ENCODE results near the gene TASOR2.
A peak's percentile ranks its signal among the peaks of the same experiment; 100 is the strongest.

Gene TASOR2

DNA sequence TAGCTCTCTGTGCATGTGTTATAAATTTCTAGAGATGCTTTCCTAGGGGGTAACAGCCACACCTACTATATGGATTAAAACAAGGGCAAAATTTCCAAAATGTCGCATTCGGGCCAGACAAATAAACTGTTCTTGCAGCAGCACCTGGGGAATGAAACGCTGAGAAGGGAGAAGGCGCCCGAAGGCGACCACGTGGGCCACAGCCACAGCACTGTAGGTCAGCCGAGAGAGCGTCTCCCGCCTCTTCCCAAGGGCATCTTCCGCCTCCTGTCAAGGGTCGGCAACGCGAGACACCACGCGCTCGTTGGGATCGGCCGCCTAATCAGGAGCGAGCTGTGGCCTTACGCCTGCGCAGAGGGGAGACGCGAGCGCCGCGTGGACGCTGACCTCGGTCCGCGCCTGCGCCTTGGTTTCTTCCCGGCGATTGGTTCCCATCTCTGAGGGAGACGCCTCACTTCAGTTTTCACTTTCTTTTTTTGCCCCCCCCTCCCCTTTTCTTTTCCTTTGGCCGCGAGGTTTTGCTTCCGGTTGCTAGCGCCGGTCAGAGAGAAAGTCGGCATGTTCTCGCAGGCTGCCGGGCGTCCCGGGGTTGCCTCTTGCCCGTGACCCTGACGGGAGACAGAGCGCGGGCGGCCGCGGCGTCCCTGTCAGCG is at the start of gene TASOR2:
Gene TASOR2, plus strand, starts transcription at position 521 of the 653 bp plus-strand sequence. CDS start 35,805 bp downstream, outside the sequence.
- DNase-seq, result peak; percentile 98

DNA sequence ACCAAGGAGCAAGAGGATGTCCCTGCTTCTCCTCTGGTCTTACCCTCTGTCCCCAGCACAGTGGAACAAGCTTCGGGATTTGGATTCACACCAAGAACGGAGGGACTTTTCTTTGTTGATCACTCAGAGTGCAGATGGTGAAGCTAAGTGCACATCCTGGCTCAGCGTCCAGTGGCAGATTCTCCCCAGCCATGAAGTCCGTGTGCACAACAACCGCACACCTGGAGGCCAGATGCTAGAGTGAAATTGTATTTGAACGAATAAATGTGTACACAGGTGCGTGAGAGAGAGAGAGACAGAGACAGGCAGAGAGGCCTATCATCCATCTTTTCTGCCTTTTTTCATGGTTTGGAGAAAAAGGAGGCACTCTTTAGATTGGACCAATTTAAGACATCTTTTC is 49.7 kb upstream of the TASOR2 start:
- DNase-seq, result no peak

DNA sequence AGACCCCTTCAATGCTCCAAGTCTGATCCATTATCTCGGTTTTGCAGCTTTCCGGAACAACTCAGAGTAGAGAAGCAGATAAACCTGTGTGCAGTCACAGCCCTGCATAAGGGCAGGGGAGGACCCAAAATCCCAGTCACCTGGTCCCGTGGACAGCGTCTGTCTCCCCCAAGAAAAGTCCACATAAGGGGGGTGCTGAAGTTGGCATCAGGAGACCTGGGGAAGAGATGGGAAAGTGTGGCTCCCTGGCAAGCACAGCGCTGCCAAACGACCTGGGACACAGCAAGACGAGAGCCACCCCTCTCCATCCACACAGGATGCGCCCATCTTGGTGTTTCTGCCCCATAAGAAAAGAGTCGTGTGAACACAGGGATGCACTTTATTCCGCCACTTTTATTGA is 46.1 kb upstream of the TASOR2 start:
- DNase-seq, result no peak

- DNase-seq, result no peak
Measured at GRCh38 chr10:5639066-5639465, 45.6 kb upstream of the TASOR2 start.

DNA sequence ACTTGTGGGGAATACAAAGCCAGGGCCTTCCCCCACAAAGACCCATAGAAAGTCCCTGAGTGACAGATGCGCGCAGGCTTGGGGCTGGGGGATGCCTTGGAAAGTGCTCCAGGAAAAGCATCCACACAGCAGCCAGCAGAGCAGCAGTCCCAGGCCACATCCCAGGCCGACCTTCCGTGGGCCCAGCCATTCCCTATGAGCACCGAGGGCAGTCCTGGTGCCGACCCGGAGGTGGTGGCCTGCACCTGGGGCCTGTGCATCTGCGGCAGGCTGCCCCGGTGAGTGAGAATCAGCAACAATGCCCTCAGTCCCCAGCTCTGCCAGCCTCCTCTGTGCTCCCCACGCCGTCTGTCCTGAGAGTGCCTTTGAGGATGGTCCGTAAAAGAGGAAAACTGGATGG is 44.6 kb upstream of the TASOR2 start:
- no peak for DNase-seq

DNA sequence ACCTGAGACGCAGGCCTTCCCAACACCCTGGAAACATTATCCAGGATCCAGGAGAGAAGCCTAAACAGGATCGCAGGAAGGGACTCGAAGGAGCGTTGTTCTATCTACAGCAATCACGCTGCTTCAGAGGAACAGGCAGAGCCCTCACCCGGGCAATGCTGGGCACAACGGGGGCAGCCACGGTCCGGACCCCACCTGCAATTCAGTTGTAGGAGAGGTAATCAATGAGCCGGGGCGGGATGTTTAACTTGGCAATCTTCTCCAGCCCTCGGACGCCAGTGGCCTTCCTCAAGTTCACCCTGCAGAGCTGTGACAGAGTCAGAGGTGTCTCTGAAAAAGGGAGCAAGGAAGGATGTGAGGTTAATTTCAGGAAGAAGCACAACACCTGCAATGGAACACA is 44.1 kb upstream of the TASOR2 start:
- DNase-seq, result no peak

DNA sequence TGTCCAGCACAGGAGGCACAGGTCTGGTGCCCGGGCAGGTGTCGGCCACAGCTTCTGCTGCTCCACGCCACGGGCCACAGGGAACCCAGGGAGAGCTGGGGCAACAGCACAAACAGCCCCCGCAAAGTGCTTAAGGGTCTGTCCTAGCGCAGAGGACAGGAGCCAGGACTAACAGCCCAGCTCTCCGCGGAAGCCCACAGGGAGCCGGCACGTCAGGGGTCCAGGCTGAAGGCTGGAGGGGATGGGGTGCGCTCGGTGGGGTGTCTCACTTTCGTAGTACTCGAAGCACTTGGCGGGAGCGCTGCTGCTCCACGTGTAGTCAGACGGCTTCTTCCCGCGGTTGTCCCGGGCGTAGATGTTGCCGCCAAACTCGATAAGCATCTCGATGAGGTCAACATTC is 43.1 kb upstream of the TASOR2 start:
- DNase-seq, result no peak

GRCh38 chr10:5643346-5644067 is 41.1 kb upstream of the TASOR2 start:
- DNase-seq, result no peak

DNA sequence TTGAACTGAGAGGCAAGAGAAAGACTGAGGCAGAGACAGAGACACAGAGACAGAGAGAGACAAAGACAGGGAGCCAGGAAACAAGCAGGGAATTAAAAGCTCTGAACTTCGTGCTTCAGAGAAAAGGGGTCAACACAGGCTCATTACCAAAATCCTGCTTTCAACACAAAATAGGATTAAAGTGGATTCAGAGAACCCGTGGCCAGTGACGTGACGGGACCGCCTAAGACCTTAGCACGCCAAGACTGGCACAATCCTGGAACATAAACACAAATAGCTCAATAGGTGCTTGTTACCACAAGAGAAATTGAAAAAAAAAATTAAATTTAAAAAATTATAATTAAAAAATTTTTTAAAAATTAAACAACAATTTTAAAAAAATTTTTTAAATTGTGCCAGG is 39.7 kb upstream of the TASOR2 start:
- DNase-seq, result no peak

DNA sequence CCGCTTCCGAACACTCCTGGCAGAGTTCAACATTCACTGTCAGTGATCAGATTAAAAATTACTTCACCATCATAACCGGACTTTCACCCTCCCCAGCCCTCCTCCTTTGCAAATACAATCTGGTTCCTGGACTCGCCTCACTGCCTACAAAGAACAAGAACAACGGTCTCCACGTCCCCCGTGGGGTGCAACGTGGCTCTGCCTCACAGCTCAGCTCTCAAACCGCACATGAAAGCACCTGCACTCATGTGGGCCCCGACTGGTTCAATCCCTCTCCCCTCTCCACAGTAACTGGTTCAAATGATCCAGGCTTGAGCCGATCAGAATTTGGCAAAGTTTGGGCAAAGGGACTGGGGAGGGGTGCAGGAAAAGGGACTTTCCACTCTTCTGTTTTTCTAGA is 39.3 kb upstream of the TASOR2 start:
- DNase-seq, result no peak

- DNase-seq, result no peak
Measured at GRCh38 chr10:5645944-5646617, 38.6 kb upstream of the TASOR2 start.

GRCh38 chr10:5647507-5648240 is 37.0 kb upstream of the TASOR2 start:
- DNase-seq, result no peak

GRCh38 chr10:5648494-5649457 is 35.9 kb upstream of the TASOR2 start:
- no peak for DNase-seq

DNA sequence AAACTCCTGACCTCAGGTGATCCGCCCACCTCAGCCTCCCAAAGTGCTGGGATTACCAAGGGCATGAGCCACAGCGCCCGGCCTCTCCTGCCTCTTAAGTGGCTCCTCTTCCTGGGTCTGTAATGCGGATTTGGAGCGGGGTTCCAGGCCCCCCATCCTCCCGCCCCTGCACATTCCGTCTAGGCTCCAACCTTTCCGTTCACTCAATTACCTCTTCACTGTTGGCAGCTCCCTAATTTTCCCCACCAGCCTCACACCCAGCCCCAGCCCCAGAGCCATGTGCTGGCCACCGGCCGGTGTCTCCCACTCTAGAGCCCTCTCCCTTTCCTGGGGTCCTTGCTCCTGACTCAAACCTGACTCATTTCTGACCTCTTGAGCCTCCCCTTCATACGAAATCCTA is 34.9 kb upstream of the TASOR2 start:
- DNase-seq, result no peak

DNA sequence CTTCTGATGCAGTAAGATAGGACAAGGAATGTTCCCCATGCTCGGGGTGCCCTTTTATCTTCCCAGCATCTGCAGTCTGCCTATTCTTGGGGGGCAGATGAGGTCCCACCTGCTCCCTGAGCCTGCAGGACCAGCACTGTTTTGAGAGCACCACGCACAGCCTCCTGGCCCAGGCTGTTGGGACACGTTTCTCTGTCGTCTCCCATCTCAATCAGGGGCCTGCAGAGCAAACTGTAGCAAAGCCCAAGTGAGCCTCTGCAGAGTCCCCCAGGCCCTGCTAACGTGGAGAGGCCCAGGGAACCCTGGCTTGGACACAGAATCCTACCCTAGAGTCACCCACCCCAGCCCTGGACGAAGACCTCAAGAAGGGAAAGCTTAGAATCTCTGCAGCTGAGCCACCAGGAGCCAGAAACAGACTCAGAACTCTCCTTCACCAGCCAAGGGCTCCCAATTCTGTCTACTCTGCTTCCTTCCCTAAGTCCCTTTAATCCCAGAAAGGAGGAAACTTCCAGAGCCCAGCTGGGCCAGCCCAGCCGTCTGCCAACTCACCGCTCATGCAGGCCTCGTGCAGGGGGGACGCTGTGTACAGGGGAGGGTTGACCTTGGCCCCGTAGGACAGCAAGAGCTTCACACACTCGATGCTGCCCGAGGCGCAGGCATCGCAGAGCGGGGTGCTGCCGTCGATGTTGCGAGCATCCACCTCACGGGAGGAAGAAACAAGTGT is 33.8 kb upstream of the TASOR2 start:
- no peak for DNase-seq

DNA sequence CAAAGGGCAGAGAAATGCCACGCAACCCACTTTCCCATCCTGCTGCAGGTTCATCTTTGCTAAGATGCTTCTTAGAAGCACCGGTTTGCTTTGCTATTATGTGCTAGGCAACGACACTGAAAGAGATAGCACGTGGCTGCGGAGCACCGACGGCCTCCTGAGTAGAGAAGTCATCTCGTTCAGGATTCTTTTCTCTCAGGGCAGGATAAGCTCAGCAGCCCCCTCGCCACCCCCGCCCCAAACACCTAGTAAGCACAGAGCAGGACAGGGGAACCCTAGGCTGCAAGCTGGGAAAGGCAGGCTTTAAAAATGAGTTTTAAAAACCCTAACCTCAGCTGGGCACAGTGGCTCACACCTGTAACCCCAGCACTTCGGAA is 33.3 kb upstream of the TASOR2 start:
- no peak for DNase-seq

DNA sequence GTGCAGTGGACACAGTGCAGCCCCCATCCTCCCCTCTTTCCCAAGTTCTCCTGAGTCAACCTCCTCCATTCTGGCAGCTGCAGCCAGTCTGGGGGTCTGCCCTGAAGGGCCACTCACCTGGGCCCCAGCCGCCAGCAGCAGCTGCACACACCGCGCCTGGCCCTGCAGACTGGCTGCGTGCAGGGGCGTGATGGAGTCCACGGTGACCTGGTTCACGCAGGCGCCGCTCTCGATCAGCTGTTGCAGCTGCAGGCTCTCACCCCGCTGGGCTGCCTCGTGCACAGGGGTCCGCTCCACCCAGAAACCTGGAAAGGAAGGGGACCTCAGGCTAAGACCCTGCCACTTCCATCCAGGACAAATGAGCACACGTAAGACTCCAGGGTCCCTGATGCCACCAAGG is 31.9 kb upstream of the TASOR2 start:
- DNase-seq, result no peak

- DNase-seq, result no peak
Measured at GRCh38 chr10:5654218-5654755, 30.4 kb upstream of the TASOR2 start.

DNA sequence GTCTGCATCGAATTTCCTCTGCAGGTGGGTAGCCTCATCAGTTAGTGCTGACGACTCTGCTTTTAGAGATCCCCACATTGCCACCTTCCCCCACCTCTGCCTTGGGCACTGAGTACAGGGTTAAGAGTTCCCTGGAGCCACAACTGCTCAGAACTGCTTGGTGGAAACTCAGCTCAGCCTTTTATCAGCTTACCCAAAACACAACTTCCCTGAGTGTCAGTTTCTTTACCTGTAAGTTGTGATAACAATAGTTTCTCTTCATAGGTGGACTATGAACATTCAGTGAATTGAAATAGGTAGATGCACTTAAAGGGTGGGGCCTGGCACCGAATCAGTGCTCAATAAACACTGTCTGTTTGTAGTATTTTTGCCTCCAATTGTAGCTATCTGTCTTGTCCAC is 29.5 kb upstream of the TASOR2 start:
- no peak for DNase-seq

GRCh38 chr10:5656737-5657579 is 27.7 kb upstream of the TASOR2 start:
- DNase-seq, result no peak

Measured in HCEC 1CT (cell line).